Endothelial cell of hepatic sinusoid (primary cell): ENCODE data around the gene IRF2BP1.

Experiments
- in situ Hi-C: cut with HindIII; loops from 2 replicates; pipeline ENCODE4 v1.10.0; 2017; ENCODE audit warnings: low sequenced_read_pairs

Gene IRF2BP1

DNA sequence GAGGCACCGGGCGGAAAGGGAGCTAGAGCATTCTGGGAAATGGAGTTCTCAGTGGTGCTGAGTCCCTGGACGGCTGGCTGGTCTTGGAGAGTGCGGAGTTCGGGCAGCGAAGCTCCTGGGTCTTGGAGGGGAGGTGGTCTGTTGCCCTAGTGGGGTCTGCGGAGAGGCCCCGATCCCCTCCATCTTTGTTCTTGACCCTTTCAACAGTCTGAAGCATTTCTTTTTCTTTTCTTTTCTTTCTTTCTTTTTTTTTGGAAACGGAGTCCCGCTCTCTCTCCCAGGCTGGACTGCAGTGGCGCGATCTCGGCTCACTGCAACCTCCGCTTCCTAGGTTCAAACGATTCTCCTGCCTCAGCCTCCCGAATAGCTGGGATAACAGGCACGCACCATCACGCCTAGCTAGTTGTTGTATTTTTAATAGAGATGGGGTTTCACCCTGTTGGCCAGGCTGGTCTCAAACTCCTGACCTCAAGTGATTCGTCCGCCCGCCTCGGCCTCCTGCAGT, 22.6 kb downstream of the IRF2BP1 start:
- in situ Hi-C loops: no loop called here

DNA sequence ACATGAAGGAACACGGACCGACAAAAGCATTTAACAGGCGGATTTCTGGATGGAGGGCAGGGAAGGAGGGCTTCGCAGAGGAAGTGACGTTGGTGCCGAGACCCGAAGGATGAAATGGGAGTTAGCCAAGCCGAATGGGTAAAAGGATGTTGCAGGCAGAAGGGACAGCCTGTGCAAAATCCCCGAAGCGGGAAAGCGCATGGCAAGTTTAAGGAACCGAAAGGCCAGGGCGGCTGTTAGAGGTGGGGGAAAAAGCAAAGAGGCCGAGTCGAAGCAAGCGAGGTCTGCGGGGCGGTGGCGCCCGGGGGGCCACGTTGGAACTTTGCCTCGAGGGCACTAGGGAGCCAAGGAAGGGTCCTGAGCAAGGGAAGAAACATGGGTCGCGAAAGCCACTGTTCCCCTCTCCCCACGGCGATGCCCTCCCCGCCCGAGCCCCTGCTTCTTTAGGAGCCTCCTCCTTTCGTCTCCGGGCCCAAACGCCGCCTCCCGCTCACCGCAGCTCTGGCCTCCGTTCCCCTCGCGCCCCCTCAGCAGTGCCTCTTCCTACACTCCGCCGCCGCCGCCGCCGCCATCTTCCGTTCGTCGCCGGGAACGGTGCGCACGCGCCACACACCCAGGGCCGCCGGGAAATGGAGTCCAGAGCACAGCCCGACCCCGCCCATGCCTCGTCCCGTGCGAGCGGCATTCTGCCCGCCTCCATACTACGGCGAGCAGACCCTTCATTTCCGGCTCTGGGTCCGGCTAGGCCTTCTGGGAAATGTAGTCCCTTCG, 23.2 kb downstream of the IRF2BP1 start, which contains the start of gene SYMPK:
Gene SYMPK (minus strand): TSS at position 584 of the 771 bp plus-strand sequence. CDS start 8,652 bp downstream, outside the sequence.
- in situ Hi-C loops: no loop called here

DNA sequence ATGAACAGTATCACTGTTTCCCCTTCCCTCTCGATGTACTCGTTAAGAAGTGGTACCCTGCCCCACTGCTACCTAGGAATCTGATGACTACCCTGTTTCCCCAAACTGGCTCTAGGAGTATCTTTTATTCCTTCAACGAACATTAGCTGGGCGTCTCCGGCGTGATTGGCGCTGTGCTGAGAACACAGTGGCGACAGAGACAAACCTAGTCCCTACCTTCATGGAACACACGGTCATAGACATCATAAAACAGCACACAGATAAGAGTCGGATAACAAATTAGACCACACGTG, 23.7 kb downstream of the IRF2BP1 start:
- in situ Hi-C loops: no loop called here

DNA sequence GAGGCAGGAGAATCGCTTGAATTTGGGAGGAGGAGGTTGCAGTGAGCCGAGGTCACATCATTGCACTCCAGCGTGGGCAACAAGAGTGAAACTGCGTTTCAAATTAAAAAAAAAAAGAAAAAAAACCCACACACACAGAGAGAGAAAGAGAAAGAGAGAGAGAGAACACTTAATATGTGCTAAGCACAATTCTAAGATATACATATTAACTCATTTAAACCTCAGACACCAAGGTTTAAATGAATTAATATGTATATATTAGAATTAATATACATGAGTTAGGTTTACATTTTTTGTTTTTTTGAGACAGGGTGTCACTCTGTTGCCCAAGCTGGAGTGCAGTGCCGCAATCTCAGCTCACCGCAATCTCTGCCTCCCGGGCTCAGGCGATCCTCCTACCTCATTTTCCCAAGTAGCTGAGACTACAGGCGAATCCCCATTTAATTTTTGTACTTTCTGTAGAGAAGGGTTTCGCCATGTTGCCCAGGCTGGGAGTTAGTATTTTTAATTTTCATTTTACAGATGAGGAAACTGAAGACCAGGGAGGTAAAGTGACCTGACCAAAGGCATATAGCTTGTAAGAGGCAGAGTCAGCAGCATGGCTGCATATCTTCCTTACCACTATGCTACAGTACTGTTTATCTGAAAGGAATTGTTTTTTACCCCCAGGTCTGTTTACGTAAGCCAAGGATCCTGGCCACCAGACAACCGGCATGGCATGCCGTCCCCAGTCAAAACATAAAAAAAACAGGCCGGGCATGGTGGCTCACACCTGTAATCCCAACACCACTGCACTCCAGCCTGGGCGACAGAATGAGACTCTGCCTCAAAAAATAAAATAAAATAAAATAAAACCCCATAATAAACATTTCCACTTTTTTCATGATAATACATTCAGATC, 25.3 kb downstream of the IRF2BP1 start:
- in situ Hi-C loops: no loop called here

DNA sequence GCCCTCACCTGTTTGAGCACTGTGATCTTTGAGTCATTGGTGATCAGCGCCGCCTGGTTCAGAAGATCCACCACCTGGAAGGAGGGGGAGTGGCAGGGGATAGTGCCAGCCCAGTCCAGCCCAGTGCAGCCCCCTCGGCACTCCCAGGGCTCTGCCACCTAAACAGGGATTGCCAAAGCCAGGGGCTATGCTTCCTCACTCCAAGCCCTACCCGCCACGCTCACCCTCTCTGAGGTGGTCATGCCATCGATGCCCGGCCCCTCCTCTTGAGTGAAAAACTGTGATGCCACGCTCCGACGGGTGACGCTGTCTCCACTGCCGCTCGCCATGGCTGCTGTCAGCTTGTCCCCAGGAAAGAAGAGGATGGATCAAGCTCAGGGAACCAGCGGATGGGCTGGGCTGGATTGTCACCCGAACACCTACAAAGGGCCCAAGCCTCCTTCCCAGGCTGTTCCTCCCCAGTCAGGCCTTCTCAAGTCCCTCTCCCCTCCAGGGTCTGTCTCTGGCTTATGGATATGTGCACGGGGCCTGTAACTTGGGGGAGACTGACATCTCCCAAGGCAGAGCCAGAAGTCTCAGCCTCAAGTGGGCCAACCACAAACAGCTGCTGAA, 31.7 kb downstream of the IRF2BP1 start:
- in situ Hi-C loops: no loop called here

DNA sequence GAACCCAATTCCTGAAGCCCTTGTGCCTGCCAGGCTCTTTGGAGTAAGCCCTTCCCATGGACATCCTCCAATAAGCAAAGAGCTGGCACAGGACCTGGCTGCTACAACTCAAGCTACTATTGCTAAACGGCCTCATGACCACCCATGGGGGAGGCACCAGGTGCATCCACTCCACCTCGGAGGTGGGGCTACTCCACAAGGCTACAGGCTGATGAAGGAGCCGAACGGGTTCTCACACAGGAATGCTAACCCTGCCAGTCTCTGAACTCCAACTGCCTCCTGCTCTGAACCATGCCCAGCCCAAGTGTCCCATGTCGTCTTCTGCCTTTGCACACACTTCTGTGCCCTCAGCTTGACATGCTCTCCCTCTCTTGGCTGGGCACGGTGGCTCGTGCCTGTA, 33.0 kb downstream of the IRF2BP1 start:
- in situ Hi-C loops: no loop called here

DNA sequence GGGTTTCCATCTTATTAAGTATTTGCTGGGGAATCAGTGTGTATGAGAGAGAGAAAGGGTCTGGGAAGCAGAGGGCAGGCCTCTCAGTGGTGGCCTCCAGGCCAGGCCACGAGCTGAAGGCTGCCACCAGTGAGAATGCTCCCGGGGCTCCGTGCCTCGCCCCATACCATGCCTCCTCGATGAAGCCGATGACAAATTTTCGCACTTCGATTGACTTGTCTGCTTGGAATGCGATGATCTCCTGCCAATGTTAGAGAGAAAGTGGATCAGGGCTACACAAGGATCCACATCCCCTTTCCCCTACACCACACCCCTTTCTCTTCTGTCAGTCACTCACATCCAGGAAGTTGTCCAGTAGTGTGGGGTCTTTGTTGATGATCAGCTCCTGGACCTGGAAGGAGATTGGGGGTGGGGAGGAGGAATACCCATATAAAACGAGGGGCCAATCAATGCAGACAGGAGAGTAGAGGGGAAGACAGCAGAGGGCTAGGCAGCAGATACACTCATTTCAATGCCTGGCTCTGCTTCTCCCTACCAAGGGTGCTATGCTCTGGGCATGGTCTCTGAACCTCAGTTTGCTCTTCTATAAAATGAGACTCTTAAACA, 33.7 kb downstream of the IRF2BP1 start:
- in situ Hi-C loops: no loop called here

DNA sequence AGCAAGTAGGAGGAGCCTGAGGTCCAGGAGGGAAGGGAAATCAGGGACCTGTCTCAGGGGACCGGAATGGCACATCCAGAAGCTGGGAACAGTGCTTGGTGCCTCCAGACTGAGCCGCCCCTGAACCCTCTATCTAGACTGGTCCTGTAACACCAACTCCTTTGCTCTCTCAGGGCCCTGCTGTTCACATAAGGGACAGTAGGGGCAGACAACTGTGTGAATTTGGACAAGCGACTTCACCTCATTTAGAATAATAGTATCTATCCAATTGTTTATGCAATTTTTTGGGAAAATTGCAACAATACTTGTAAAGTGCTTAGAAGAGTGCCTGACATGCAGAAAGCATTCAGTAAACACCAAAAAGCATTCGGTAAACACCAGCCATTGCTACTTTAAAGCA, 37.0 kb downstream of the IRF2BP1 start:
- in situ Hi-C loops: no loop called here

DNA sequence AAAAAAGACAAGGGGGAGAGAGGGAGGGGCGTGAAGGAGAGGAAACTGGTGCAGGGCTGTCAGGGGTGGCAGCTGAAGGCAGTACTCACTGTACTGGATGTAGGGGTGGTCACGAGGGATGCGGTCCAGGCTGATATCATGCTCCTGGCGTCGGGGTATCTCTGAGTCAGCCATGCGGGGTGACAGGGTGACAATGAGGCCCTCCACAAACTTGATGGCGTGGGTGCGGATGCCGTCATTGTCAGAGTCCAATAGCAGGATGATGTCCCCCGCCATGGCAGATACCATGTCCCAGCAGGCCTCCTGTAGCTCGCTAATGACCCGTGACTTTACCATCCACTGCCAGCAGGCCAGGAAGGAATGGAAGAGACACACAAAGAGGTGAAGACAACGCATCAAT, 38.3 kb downstream of the IRF2BP1 start:
- in situ Hi-C loops: no loop called here

DNA sequence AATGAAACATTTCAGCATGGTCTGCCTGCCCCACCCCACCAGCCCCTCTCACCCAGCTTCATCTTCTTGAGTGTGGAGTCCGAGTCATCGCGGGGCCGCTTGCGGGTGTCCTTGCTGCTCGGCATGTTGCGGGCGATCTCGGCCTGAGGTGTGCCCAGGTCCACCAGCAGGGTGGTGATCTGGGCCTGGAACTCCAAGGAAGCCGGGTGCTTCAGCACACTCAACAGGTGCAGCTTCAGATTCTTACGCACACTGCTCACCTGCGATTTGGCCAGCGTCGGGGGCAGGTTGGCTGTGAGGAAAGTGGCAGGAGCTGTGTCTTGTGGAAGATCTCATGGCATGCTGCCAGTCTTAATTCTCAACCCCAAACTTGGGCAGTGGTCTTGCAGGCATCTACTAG, 43.7 kb downstream of the IRF2BP1 start:
- in situ Hi-C loops: no loop called here

DNA sequence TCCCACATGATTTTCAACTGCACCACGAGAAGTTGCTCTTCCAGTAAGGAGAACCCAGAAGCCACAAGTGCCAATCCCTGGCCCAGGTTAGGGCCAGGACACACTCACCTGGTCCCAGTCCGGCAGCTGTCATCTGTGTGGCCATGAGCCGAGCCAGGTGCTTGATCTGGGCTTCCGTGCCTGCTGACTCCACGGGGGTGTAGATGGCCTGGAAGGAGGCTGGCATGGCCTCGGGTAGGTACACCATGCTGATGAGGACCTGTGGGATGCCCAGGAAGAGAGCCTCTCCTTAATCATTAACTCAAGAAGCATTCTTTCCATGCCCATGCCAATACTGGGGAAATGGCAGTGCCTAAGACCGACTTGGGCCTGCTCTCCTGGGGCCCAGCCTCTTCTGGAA, 51.0 kb downstream of the IRF2BP1 start:
- in situ Hi-C loops: no loop called here
